ENCODE results near the gene ELMOD3.

DNA sequence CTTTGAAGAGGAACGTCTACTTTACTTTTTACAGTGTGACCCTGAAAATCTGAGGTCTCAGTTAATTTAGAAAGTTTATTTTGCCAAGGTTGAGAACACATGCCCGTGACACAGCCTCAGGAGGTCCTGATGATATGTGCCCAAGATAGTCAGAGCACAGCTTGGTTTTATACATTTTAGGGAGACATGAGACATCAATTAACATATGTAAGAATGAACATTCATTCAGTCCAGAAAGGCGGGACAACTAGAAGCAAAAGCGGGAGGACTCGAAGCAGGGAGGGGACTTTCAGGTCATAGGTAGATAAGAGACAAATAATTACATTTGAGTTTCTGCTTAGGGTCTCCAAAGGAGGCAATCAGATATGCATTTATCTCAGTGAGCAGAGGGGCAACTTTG lies 23.7 kb downstream of the ELMOD3 start:
- TF ChIP-seq, protein P1, sequence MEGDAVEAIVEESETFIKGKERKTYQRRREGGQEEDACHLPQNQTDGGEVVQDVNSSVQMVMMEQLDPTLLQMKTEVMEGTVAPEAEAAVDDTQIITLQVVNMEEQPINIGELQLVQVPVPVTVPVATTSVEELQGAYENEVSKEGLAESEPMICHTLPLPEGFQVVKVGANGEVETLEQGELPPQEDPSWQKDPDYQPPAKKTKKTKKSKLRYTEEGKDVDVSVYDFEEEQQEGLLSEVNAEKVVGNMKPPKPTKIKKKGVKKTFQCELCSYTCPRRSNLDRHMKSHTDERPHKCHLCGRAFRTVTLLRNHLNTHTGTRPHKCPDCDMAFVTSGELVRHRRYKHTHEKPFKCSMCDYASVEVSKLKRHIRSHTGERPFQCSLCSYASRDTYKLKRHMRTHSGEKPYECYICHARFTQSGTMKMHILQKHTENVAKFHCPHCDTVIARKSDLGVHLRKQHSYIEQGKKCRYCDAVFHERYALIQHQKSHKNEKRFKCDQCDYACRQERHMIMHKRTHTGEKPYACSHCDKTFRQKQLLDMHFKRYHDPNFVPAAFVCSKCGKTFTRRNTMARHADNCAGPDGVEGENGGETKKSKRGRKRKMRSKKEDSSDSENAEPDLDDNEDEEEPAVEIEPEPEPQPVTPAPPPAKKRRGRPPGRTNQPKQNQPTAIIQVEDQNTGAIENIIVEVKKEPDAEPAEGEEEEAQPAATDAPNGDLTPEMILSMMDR (IDR thresholded peaks at IDR 0.05) = no peak
- no peak for TF ChIP-seq POLR2A (IDR thresholded peaks at IDR 0.05)
